ENCODE measurements around the gene PLEKHB1.

PLEKHB1 gene

DNA sequence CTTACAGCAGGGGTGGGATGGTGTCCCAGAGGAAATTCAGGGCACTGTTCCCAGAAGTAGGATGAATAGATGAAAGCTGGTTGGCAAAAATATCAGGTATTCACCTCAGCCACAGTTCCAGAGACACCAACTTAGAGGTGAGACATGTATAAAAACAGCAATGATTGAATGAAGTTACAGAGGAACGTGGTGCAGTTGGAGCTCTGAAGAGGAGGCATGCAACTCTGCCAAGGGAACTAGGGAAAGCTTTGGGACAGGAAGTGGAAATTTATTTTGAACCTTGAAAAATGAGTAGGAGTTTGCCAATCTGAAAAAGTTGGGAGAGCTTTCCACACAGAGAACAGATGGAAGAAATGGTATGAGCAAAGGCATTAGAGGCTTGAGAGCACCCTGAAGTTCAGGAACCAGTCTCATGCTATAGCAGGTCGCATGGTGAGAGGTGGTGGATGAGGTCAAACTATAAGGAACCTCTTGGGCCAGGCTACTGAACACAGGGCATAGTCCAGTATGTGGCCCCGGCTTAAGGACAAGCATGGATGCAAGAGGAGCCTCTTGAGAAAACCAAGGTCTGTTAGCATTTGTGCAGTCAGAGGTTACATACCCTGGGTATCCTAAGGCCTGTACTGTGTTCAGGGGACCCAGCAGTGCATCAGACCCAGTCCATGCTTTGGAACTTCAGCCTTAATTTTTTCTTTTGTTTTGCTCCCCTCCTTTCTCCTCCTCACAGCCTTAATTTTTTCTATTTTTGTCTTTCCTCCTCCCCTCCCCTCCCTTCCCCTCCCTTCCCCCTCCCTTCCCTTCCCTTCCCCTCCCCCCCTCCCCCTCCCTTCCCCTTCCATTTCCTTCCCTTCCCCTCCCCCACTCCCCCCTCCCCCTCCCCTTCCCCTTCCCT, 17.5 kb downstream of the PLEKHB1 start:
- peaks cover 24% of the 10 kb centered on the region for H3K4me1 ChIP-seq (ENCODE audit: control insufficient read depth, low read length)
- H3K27ac ChIP-seq (ENCODE audit: low read depth, low read length) = no peak overlapping the region
- peaks cover 2% of the 10 kb centered on the region; the same call in 1 of the 2 replicates for H3K27me3 ChIP-seq (ENCODE audit: control insufficient read depth, low read length)
- no peaks in the 10 kb centered on the region for H3K79me2 ChIP-seq (ENCODE audit: control insufficient read depth, low read length)
- H3K9me2 ChIP-seq (replicated peaks; ENCODE audit: control insufficient read depth, low read length) = no peaks in the 10 kb centered on the region
- H3K4me3 ChIP-seq (ENCODE audit: low read length) = no peak overlapping the region
- H3K9me3 ChIP-seq (ENCODE audit: control insufficient read depth, insufficient read depth, low read length) = no peaks in the 10 kb centered on the region
- H4K20me1 ChIP-seq (ENCODE audit: control insufficient read depth, insufficient read depth, low read depth, low read length) = no peaks in the 10 kb centered on the region
- H3F3A ChIP-seq (ENCODE audit: control insufficient read depth, insufficient read depth) = no peaks in the 10 kb centered on the region
- no peak for TF ChIP-seq EZH2phosphoT487 (IDR thresholded peaks at IDR 0.05; ENCODE audit: borderline replicate concordance, low read length)
- TF ChIP-seq, protein P1, sequence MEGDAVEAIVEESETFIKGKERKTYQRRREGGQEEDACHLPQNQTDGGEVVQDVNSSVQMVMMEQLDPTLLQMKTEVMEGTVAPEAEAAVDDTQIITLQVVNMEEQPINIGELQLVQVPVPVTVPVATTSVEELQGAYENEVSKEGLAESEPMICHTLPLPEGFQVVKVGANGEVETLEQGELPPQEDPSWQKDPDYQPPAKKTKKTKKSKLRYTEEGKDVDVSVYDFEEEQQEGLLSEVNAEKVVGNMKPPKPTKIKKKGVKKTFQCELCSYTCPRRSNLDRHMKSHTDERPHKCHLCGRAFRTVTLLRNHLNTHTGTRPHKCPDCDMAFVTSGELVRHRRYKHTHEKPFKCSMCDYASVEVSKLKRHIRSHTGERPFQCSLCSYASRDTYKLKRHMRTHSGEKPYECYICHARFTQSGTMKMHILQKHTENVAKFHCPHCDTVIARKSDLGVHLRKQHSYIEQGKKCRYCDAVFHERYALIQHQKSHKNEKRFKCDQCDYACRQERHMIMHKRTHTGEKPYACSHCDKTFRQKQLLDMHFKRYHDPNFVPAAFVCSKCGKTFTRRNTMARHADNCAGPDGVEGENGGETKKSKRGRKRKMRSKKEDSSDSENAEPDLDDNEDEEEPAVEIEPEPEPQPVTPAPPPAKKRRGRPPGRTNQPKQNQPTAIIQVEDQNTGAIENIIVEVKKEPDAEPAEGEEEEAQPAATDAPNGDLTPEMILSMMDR (IDR thresholded peaks at IDR 0.05; ENCODE audit: low read depth, low read length, poor library complexity, severe bottlenecking) = no peak
- H3K4me2 ChIP-seq (ENCODE audit: low read length) = peak overlapping the region; percentile 38; the same call in 1 of the 2 replicates
- no peaks in the 10 kb centered on the region for H3K36me3 ChIP-seq (ENCODE audit: control insufficient read depth, low read length)

DNA sequence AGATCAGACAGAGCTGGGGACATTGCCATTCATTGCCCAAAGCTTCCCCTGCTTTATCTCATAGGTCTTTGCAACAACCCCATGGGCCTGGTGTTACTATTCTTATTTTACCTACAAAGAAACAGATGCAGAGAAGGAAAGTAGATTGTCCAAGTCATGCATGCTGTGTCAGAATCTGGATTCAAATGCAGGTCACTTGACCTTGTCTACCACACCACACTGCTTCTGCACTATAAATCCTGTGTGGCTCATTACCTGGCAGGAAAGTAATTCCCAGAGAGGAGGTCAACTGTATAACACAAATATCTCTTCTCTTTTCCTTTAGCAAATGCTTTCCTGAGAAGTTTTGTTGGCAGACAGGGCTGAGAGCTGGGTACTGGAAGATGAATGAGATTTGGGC, 18.5 kb downstream of the PLEKHB1 start:
- no peaks in the 10 kb centered on the region for H4K20me1 ChIP-seq (ENCODE audit: control insufficient read depth, insufficient read depth, low read depth, low read length)
- H3K27me3 ChIP-seq (ENCODE audit: control insufficient read depth, low read length) = peaks cover 2% of the 10 kb centered on the region; the same call in 1 of the 2 replicates
- H3K36me3 ChIP-seq (ENCODE audit: control insufficient read depth, low read length) = no peaks in the 10 kb centered on the region
- H3K4me2 ChIP-seq (ENCODE audit: low read length) = no peak overlapping the region
- no peak overlapping the region for H3K4me3 ChIP-seq (ENCODE audit: low read length)
- TF ChIP-seq, protein P1 (IDR thresholded peaks at IDR 0.05; ENCODE audit: low read depth, low read length, poor library complexity, severe bottlenecking) = no peak
- no peak for TF ChIP-seq EZH2phosphoT487 (IDR thresholded peaks at IDR 0.05; ENCODE audit: borderline replicate concordance, low read length)
- peaks cover 24% of the 10 kb centered on the region for H3K4me1 ChIP-seq (ENCODE audit: control insufficient read depth, low read length)
- no peaks in the 10 kb centered on the region for H3K79me2 ChIP-seq (ENCODE audit: control insufficient read depth, low read length)
- H3K9me2 ChIP-seq (replicated peaks; ENCODE audit: control insufficient read depth, low read length) = no peaks in the 10 kb centered on the region
- no peaks in the 10 kb centered on the region for H3K9me3 ChIP-seq (ENCODE audit: control insufficient read depth, insufficient read depth, low read length)
- no peaks in the 10 kb centered on the region for H3F3A ChIP-seq (ENCODE audit: control insufficient read depth, insufficient read depth)
- H3K27ac ChIP-seq (ENCODE audit: low read depth, low read length) = no peak overlapping the region

DNA sequence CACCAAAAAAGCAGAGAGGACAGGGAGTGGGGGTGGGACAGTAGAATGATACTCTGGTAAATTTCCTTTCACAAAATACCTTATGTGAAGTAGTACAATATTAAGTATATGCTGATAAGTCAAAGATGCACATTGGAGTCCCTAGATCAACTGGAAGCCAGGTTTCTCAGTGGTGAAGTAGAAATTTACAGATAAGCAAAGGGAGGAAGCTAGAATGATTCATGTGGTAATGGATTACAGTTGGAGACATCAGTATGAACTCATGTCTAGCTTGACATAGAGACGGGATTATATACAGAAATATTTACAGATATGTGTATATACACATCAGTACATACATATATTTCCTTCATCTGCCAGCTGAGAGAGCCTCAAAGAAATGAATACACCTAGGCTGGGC, 21.5 kb downstream of the PLEKHB1 start:
- Histone ChIP-seq H3K4me1 (ENCODE audit: control insufficient read depth, low read length) (peaks cover 15% of the 10 kb centered on the region), H3K36me3 (ENCODE audit: control insufficient read depth, low read length) (no peaks in the 10 kb centered on the region), H3K4me3 (ENCODE audit: low read length) (no peak overlapping the region), H3K79me2 (ENCODE audit: control insufficient read depth, low read length) (no peaks in the 10 kb centered on the region), H3F3A (ENCODE audit: control insufficient read depth, insufficient read depth) (no peaks in the 10 kb centered on the region), H3K4me2 (ENCODE audit: low read length) (no peak overlapping the region), H3K9me2 (replicated peaks; ENCODE audit: control insufficient read depth, low read length) (no peaks in the 10 kb centered on the region), H3K9me3 (ENCODE audit: control insufficient read depth, insufficient read depth, low read length) (no peaks in the 10 kb centered on the region), H3K27me3 (ENCODE audit: control insufficient read depth, low read length) (no peaks in the 10 kb centered on the region), H4K20me1 (ENCODE audit: control insufficient read depth, insufficient read depth, low read depth, low read length) (no peaks in the 10 kb centered on the region), H3K27ac (ENCODE audit: low read depth, low read length) (no peak overlapping the region)
- TF ChIP-seq, protein P1 (IDR thresholded peaks at IDR 0.05; ENCODE audit: low read depth, low read length, poor library complexity, severe bottlenecking) = no peak
- no peak for TF ChIP-seq EZH2phosphoT487 (IDR thresholded peaks at IDR 0.05; ENCODE audit: borderline replicate concordance, low read length)
